Purkinje cell (primary cell): ENCODE results near the gene KRTAP6-3. TPM values are rescaled to one million over a fixed set of nuclear protein-coding genes. Genes with fewer than 3 reads are reported as not detected.

Experiments used
- polyA plus RNA-seq: library from polyadenylated mRNA; unstranded; fragments of >200 nt; fragmentation: Nextera tagmentation; gene quantifications from 2 replicates; pipeline ENCODE4 v1.2.1, GENCODE V29; 2014

Gene KRTAP6-3
- polyA plus RNA-seq, result not detected in 2 replicates

GRCh38 chr21:30592140-30592539 is at the start of gene KRTAP6-3:
Gene KRTAP6-3, plus strand, starts transcription at chr21:30592440. Its CDS starts 6 bp downstream, at chr21:30592446.

GRCh38 chr21:30561264-30561895 is 30.9 kb upstream of the KRTAP6-3 start, which contains the start of gene KRTAP19-7:
Gene KRTAP19-7, minus strand, starts transcription at chr21:30561314. Its CDS starts 25 bp downstream, at chr21:30561289.

GRCh38 chr21:30590297-30590696 is 1.9 kb upstream of the KRTAP6-3 start, which contains the start of gene KRTAP22-2:
Gene KRTAP22-2, minus strand, starts transcription at chr21:30590397.

GRCh38 chr21:30598802-30599201 is 6.6 kb downstream of the KRTAP6-3 start, which contains the start of gene KRTAP6-2:
Gene KRTAP6-2, minus strand, starts transcription at chr21:30598902. Its CDS starts 28 bp downstream, at chr21:30598874.

GRCh38 chr21:30600787-30601186 is 8.5 kb downstream of the KRTAP6-3 start, which contains the start of gene KRTAP22-1:
Gene KRTAP22-1, plus strand, starts transcription at chr21:30601087.

GRCh38 chr21:30613836-30614235 is 21.6 kb downstream of the KRTAP6-3 start, which contains the start of gene KRTAP6-1:
Gene KRTAP6-1, minus strand, starts transcription at chr21:30613930. Its CDS starts 26 bp downstream, at chr21:30613904.

GRCh38 chr21:30616125-30616524 is 23.9 kb downstream of the KRTAP6-3 start, which contains the start of gene KRTAP20-1:
Gene KRTAP20-1, plus strand, starts transcription at chr21:30616425. Its CDS starts 30 bp downstream, at chr21:30616455.

GRCh38 chr21:30620522-30620921 is 28.3 kb downstream of the KRTAP6-3 start, which contains the start of gene KRTAP20-4:
Gene KRTAP20-4, plus strand, starts transcription at chr21:30620627.

GRCh38 chr21:30634906-30635305 is 42.7 kb downstream of the KRTAP6-3 start, which contains the start of gene KRTAP20-2:
Gene KRTAP20-2, plus strand, starts transcription at chr21:30635206. Its CDS starts 58 bp downstream, at chr21:30635264.

GRCh38 chr21:30642564-30642963 is 50.3 kb downstream of the KRTAP6-3 start, which contains the start of gene KRTAP20-3:
Gene KRTAP20-3, plus strand, starts transcription at chr21:30642864.

Other genes with a start within 250 kb of the KRTAP6-3 start
- gene KRTAP23-1, start 243.8 kb upstream of the KRTAP6-3 start, polyA plus RNA-seq, result not detected in 2 replicates
- gene KRTAP13-2, start 220.2 kb upstream of the KRTAP6-3 start, polyA plus RNA-seq, result not detected in 2 replicates
- not detected in 2 replicates for gene KRTAP13-1, start 196.4 kb upstream of the KRTAP6-3 start, polyA plus RNA-seq
- gene KRTAP13-3, start 166.5 kb upstream of the KRTAP6-3 start, polyA plus RNA-seq, result not detected in 2 replicates
- gene KRTAP13-4, start 162.2 kb upstream of the KRTAP6-3 start, polyA plus RNA-seq, result not detected in 2 replicates
- gene KRTAP15-1, start 152.2 kb upstream of the KRTAP6-3 start, polyA plus RNA-seq, result not detected in 2 replicates
- not detected in 2 replicates for gene KRTAP19-1, start 112.1 kb upstream of the KRTAP6-3 start, polyA plus RNA-seq
- not detected in 2 replicates for gene KRTAP19-2, start 105.0 kb upstream of the KRTAP6-3 start, polyA plus RNA-seq
- not detected in 2 replicates for gene KRTAP19-3, start 100.4 kb upstream of the KRTAP6-3 start, polyA plus RNA-seq
- not detected in 2 replicates for gene KRTAP19-4, start 95.3 kb upstream of the KRTAP6-3 start, polyA plus RNA-seq
- not detected in 2 replicates for gene KRTAP19-5, start 90.3 kb upstream of the KRTAP6-3 start, polyA plus RNA-seq
- not detected in 2 replicates for gene KRTAP19-6, start 50.6 kb upstream of the KRTAP6-3 start, polyA plus RNA-seq
- not detected in 2 replicates for gene KRTAP19-7, start 31.1 kb upstream of the KRTAP6-3 start, polyA plus RNA-seq
- gene KRTAP22-2, start 2.0 kb upstream of the KRTAP6-3 start, polyA plus RNA-seq, result not detected in 2 replicates
- gene KRTAP6-2, start 6.5 kb downstream of the KRTAP6-3 start, polyA plus RNA-seq, result not detected in 2 replicates
- gene KRTAP22-1, start 8.6 kb downstream of the KRTAP6-3 start, polyA plus RNA-seq, result not detected in 2 replicates
- not detected in 2 replicates for gene KRTAP6-1, start 21.5 kb downstream of the KRTAP6-3 start, polyA plus RNA-seq
- not detected in 2 replicates for gene KRTAP20-1, start 24.0 kb downstream of the KRTAP6-3 start, polyA plus RNA-seq
- gene KRTAP20-4, start 28.2 kb downstream of the KRTAP6-3 start, polyA plus RNA-seq, result not detected in 2 replicates
- gene KRTAP20-2, start 42.8 kb downstream of the KRTAP6-3 start, polyA plus RNA-seq, result not detected in 2 replicates
- gene KRTAP20-3, start 50.4 kb downstream of the KRTAP6-3 start, polyA plus RNA-seq, result not detected in 2 replicates
- not detected in 2 replicates for gene KRTAP21-3, start 126.3 kb downstream of the KRTAP6-3 start, polyA plus RNA-seq
- not detected in 2 replicates for gene KRTAP21-2, start 154.8 kb downstream of the KRTAP6-3 start, polyA plus RNA-seq
- gene KRTAP21-1, start 163.0 kb downstream of the KRTAP6-3 start, polyA plus RNA-seq, result not detected in 2 replicates
- not detected in 2 replicates for gene KRTAP8-1, start 220.8 kb downstream of the KRTAP6-3 start, polyA plus RNA-seq
- not detected in 2 replicates for gene KRTAP7-1, start 237.3 kb downstream of the KRTAP6-3 start, polyA plus RNA-seq